Non-pigmented ciliary epithelial cell (primary cell): ENCODE results near the gene TPGS1.

Source experiments
- DNase-seq: peaks from one replicate; pipeline ENCODE4 v3.0.0-alpha.2; 2010; ENCODE audit warnings: low read depth

TPGS1 gene

GRCh38 chr19:507286-508203, at the start of gene TPGS1:
Gene TPGS1 (plus strand): TSS chr19:507497. CDS start chr19:507507, 10 bp downstream.
- no peak for DNase-seq

GRCh38 chr19:457636-458035, 49.7 kb upstream of the TPGS1 start:
- DNase-seq: no peak

GRCh38 chr19:458091-459042, 48.9 kb upstream of the TPGS1 start:
- no peak for DNase-seq

- DNase-seq: no peak
Observed at GRCh38 chr19:459724-460511, 47.4 kb upstream of the TPGS1 start.

- no peak for DNase-seq
Observed at GRCh38 chr19:460877-461720, 46.2 kb upstream of the TPGS1 start, which contains the start of gene SHC2. Gene SHC2 (minus strand): TSS chr19:461033. CDS start chr19:460996, 37 bp downstream.

GRCh38 chr19:461721-462551, 45.4 kb upstream of the TPGS1 start:
- DNase-seq: no peak

- DNase-seq: no peak
Observed at GRCh38 chr19:463483-464207, 43.7 kb upstream of the TPGS1 start.

GRCh38 chr19:464208-464545, 43.1 kb upstream of the TPGS1 start:
- no peak for DNase-seq

GRCh38 chr19:465056-465816, 42.1 kb upstream of the TPGS1 start:
- no peak for DNase-seq

GRCh38 chr19:467554-467953, 39.7 kb upstream of the TPGS1 start:
- no peak for DNase-seq

GRCh38 chr19:468587-469256, 38.6 kb upstream of the TPGS1 start:
- no peak for DNase-seq

GRCh38 chr19:469833-470232, 37.5 kb upstream of the TPGS1 start:
- DNase-seq: no peak

- DNase-seq: no peak
Observed at GRCh38 chr19:470701-471100, 36.6 kb upstream of the TPGS1 start.

GRCh38 chr19:472005-472858, 35.1 kb upstream of the TPGS1 start:
- DNase-seq: no peak

- DNase-seq: no peak
Observed at GRCh38 chr19:474126-475078, 32.9 kb upstream of the TPGS1 start.

- DNase-seq: no peak
Observed at GRCh38 chr19:475360-475759, 31.9 kb upstream of the TPGS1 start.
